GM12801 (cell line): Measurements from ENCODE around the gene CADPS.

Source experiments
- TF ChIP-seq, protein P1 (sequence below): IDR thresholded peaks from one replicate; pipeline ENCODE4 v1.5.1; 2011; ENCODE audit warnings: control low read depth; ENCODE audit not compliant: insufficient read length; ENCODE audit errors: extremely low read depth

Gene CADPS

DNA sequence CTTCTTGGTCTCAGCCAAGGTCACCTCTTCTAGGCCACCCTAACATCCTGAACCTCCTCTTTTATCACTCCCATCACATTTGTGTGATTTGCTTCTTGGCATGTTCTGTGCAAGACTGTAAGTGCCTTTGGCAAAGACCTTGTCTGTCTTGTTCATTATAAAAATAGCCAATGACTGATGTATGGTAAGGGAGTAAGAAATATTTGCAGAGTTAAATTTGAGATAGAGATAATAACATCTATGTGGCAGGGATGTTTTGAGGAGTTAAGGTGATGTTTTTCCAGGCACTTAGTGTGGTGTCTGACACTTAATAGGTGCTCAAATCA is 202.3 kb downstream of the CADPS start:
- TF ChIP-seq, protein P1, sequence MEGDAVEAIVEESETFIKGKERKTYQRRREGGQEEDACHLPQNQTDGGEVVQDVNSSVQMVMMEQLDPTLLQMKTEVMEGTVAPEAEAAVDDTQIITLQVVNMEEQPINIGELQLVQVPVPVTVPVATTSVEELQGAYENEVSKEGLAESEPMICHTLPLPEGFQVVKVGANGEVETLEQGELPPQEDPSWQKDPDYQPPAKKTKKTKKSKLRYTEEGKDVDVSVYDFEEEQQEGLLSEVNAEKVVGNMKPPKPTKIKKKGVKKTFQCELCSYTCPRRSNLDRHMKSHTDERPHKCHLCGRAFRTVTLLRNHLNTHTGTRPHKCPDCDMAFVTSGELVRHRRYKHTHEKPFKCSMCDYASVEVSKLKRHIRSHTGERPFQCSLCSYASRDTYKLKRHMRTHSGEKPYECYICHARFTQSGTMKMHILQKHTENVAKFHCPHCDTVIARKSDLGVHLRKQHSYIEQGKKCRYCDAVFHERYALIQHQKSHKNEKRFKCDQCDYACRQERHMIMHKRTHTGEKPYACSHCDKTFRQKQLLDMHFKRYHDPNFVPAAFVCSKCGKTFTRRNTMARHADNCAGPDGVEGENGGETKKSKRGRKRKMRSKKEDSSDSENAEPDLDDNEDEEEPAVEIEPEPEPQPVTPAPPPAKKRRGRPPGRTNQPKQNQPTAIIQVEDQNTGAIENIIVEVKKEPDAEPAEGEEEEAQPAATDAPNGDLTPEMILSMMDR = no peak

GRCh38 chr3:62672270-62672987 is 202.8 kb downstream of the CADPS start:
- TF ChIP-seq, protein P1 = no peak

DNA sequence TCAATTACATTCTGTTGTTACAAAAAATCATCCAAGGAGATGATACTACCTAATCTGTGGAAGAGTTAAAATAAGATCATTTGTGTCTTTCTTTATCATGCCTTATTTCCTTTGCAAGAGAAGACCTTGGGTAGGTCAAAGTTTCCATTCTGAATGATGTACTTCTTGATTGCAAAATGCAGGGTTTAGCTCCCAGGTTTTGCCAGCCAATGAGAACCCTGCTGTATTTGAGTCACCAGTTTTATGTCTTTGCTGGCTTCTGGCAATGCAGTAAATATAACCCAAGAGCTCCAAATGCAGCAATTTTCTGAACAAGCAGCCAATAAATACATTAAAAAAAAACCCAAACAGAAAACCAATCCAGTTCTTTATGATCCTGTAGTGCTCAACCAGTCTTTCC is 204.9 kb downstream of the CADPS start:
- TF ChIP-seq, protein P1 = no peak

GRCh38 chr3:62669161-62669560 is 206.1 kb downstream of the CADPS start:
- TF ChIP-seq, protein P1 = no peak

GRCh38 chr3:62667714-62668113 is 207.5 kb downstream of the CADPS start:
- TF ChIP-seq, protein P1 = no peak

- TF ChIP-seq, protein P1 = no peak
These were observed 209.4 kb downstream of the CADPS start for GRCh38 chr3:62665627-62666437.

DNA sequence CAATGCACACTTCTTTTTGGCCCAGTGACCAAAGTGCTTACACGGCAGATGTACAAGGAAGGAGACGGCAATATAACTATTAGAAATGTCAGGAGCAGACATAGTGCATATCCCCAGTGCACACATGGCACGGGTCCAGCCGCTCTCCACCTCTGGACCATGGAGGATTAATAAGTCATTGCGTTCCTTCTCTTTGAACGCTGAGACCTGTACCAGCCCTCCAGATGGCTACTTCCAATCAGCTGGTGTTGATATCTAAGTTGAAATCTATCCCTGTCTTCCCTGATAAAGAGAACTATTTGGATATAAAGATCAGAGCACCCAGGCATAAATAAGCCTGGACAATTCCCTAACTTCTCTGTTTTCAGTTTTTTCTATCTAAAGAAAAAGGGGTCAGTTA is 212.5 kb downstream of the CADPS start:
- TF ChIP-seq, protein P1 = no peak
